ENCODE measurements around the gene UQCR10.

- TF ChIP-seq POLR2A (IDR thresholded peaks at IDR 0.05) = no peak
- TF ChIP-seq, protein P1, sequence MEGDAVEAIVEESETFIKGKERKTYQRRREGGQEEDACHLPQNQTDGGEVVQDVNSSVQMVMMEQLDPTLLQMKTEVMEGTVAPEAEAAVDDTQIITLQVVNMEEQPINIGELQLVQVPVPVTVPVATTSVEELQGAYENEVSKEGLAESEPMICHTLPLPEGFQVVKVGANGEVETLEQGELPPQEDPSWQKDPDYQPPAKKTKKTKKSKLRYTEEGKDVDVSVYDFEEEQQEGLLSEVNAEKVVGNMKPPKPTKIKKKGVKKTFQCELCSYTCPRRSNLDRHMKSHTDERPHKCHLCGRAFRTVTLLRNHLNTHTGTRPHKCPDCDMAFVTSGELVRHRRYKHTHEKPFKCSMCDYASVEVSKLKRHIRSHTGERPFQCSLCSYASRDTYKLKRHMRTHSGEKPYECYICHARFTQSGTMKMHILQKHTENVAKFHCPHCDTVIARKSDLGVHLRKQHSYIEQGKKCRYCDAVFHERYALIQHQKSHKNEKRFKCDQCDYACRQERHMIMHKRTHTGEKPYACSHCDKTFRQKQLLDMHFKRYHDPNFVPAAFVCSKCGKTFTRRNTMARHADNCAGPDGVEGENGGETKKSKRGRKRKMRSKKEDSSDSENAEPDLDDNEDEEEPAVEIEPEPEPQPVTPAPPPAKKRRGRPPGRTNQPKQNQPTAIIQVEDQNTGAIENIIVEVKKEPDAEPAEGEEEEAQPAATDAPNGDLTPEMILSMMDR (IDR thresholded peaks at IDR 0.05) = no peak
Observed at GRCh38 chr22:29795663-29796062, 28.5 kb downstream of the UQCR10 start.

Data from transverse colon (tissue), 3 donors.